HFF-Myc (cell line): Measurements from ENCODE around the gene GATAD2B.
A peak's percentile ranks its signal among the peaks of the same experiment; 100 is the strongest.

ENCODE experiments used
- DNase-seq: peaks from one replicate; pipeline ENCODE4 v3.0.0-alpha.2; 2011; ENCODE audit warnings: low read depth; ENCODE audit errors: extremely low read depth
- H3K4me3 ChIP-seq: replicated peaks from 2 replicates; pipeline ENCODE4 v1.5.1; 2011; ENCODE audit warnings: low read depth, mild to moderate bottlenecking, control low read depth, low read length
- CTCF ChIP-seq: IDR thresholded peaks from 2 replicates; pipeline ENCODE4 v1.5.1; 2012; ENCODE audit warnings: mild to moderate bottlenecking, low read depth, low read length, control low read depth; ENCODE audit errors: missing control alignments

GATAD2B gene

GRCh38 chr1:153773096-153773921 lies 149.5 kb downstream of the GATAD2B start:
- no peak for DNase-seq
- TF ChIP-seq CTCF = no peak
- no peak overlapping the region for H3K4me3 ChIP-seq

GRCh38 chr1:153771841-153772593 lies 150.8 kb downstream of the GATAD2B start:
- DNase-seq = no peak
- peak; percentile 45 for TF ChIP-seq CTCF
- H3K4me3 ChIP-seq = no peak overlapping the region

GRCh38 chr1:153771261-153771660 lies 151.5 kb downstream of the GATAD2B start:
- TF ChIP-seq CTCF = no peak
- no peak for DNase-seq
- no peak overlapping the region for H3K4me3 ChIP-seq

GRCh38 chr1:153770797-153771196 lies 152.0 kb downstream of the GATAD2B start:
- no peak for TF ChIP-seq CTCF
- DNase-seq = no peak
- no peak overlapping the region for H3K4me3 ChIP-seq

GRCh38 chr1:153769221-153769620 lies 153.6 kb downstream of the GATAD2B start:
- TF ChIP-seq CTCF = no peak
- DNase-seq = no peak
- no peak overlapping the region for H3K4me3 ChIP-seq

GRCh38 chr1:153768316-153769181 lies 154.2 kb downstream of the GATAD2B start:
- TF ChIP-seq CTCF = no peak
- DNase-seq = no peak
- H3K4me3 ChIP-seq = no peak overlapping the region
